WTC11 (cell line): ENCODE results near the gene ELOVL6. TPM values are rescaled to one million over a fixed set of nuclear protein-coding genes. Genes with fewer than 3 reads are reported as not detected.

ENCODE experiments used
- ATAC-seq: fragments of 200-7000 bp; cut with Tn5 transposase; 2 replicates; pipeline ENCODE4 v1.10.0; 2021; ENCODE audit warnings: mild to moderate bottlenecking, moderate library complexity
- CTCF ChIA-PET: fragments of 300-600 bp; sonication (Branson Sonifier 250); formaldehyde crosslinking; loops from one replicate; lab custom pipeline; 2021; ENCODE audit warnings: antibody characterized with exemption; lab: Charles Lee
- POLR2A ChIA-PET: fragments of 350-600 bp; sonication (Branson Sonifier 250); formaldehyde crosslinking; loops from one replicate; lab custom pipeline; 2021; ENCODE audit warnings: antibody characterized with exemption; lab: Charles Lee
- DNase-seq: peaks from one replicate; pipeline ENCODE4 v3.0.0; 2021; ENCODE audit warnings: low spot score
- H3K27ac Mint-ChIP-seq: 2 replicates; pipeline ENCODE4 v1.8.0; 2021; ENCODE audit warnings: mixed read lengths
- H3K27me3 Mint-ChIP-seq: 2 replicates; pipeline ENCODE4 v1.8.0; 2021; ENCODE audit warnings: low read depth, mild to moderate bottlenecking, moderate library complexity, mixed read lengths
- H3K36me3 Mint-ChIP-seq: 2 replicates; pipeline ENCODE4 v1.8.0; 2021; ENCODE audit warnings: mixed read lengths
- H3K4me1 Mint-ChIP-seq: 2 replicates; pipeline ENCODE4 v1.8.0; 2022; ENCODE audit warnings: mixed read lengths
- H3K4me3 Mint-ChIP-seq: 2 replicates; pipeline ENCODE4 v1.8.0; 2021; ENCODE audit warnings: mild to moderate bottlenecking, moderate library complexity, mixed read lengths
- H3K9me3 Mint-ChIP-seq: 2 replicates; pipeline ENCODE4 v1.8.0; 2021; ENCODE audit warnings: mixed read lengths
- E2F5 ChIP-seq: sonication (generic); formaldehyde crosslinking; IDR thresholded peaks from 2 replicates; pipeline ENCODE4 v1.8.1; 2022; ENCODE audit warnings: mild to moderate bottlenecking, moderate library complexity, missing genetic modification reagents
- ELF4 ChIP-seq: sonication (generic); formaldehyde crosslinking; IDR thresholded peaks from 2 replicates; pipeline ENCODE4 v1.8.1; 2022; ENCODE audit warnings: low read depth, mild to moderate bottlenecking, moderate library complexity, missing genetic modification reagents
- ERG ChIP-seq: fragments of 250-450 bp; sonication (Bioruptor Pico); IDR thresholded peaks from 2 replicates; pipeline ENCODE4 v1.8.0; 2021; ENCODE audit warnings: mild to moderate bottlenecking
- ETV6 ChIP-seq: sonication (generic); formaldehyde crosslinking; IDR thresholded peaks from 2 replicates; pipeline ENCODE4 v1.8.1; 2022; ENCODE audit warnings: mild to moderate bottlenecking, missing genetic modification reagents
- GABPB1 ChIP-seq: sonication (generic); formaldehyde crosslinking; IDR thresholded peaks from 2 replicates; pipeline ENCODE4 v1.8.1; 2023; ENCODE audit warnings: mild to moderate bottlenecking, missing genetic modification reagents
- JUN ChIP-seq: sonication (generic); formaldehyde crosslinking; IDR thresholded peaks from 2 replicates; pipeline ENCODE4 v1.8.0; 2023; ENCODE audit warnings: mild to moderate bottlenecking, missing genetic modification reagents
- KAT7 ChIP-seq: sonication (generic); formaldehyde crosslinking; IDR thresholded peaks from 2 replicates; pipeline ENCODE4 v1.8.1; 2023; ENCODE audit warnings: missing genetic modification reagents, mild to moderate bottlenecking, borderline replicate concordance
- MYBL2 ChIP-seq: sonication (generic); formaldehyde crosslinking; IDR thresholded peaks from 2 replicates; pipeline ENCODE4 v1.8.1; 2023; ENCODE audit warnings: mild to moderate bottlenecking, moderate library complexity, missing genetic modification reagents
- NFATC4 ChIP-seq: fragments of 250-450 bp; sonication (Bioruptor Pico); IDR thresholded peaks from 2 replicates; pipeline ENCODE4 v1.9.0; 2021; ENCODE audit warnings: mild to moderate bottlenecking
- PREB ChIP-seq: sonication (generic); formaldehyde crosslinking; IDR thresholded peaks from 2 replicates; pipeline ENCODE4 v1.8.1; 2022; ENCODE audit warnings: mild to moderate bottlenecking, missing genetic modification reagents, moderate library complexity, borderline replicate concordance
- SMAD3 ChIP-seq: sonication (generic); formaldehyde crosslinking; IDR thresholded peaks from 2 replicates; pipeline ENCODE4 v1.8.0; 2022; ENCODE audit warnings: missing genetic modification reagents, mild to moderate bottlenecking, borderline replicate concordance
- SMAD4 ChIP-seq: sonication (generic); formaldehyde crosslinking; IDR thresholded peaks from 2 replicates; pipeline ENCODE4 v1.8.0; 2022; ENCODE audit warnings: mild to moderate bottlenecking, missing genetic modification reagents
- SP1 ChIP-seq: sonication (generic); formaldehyde crosslinking; conservative IDR thresholded peaks from 2 replicates; pipeline ENCODE4 v1.8.1; 2022; ENCODE audit warnings: missing genetic modification reagents
- USF2 ChIP-seq: sonication (generic); formaldehyde crosslinking; IDR thresholded peaks from 2 replicates; pipeline ENCODE4 v1.8.1; 2023; ENCODE audit warnings: mild to moderate bottlenecking, missing genetic modification reagents, moderate library complexity
- ZBTB21 ChIP-seq: sonication (generic); formaldehyde crosslinking; IDR thresholded peaks from 2 replicates; pipeline ENCODE4 v1.8.1; 2023; ENCODE audit warnings: mild to moderate bottlenecking, missing genetic modification reagents, borderline replicate concordance
- ZNF232 ChIP-seq: sonication (generic); formaldehyde crosslinking; IDR thresholded peaks from 2 replicates; pipeline ENCODE4 v1.8.0; 2022; ENCODE audit warnings: mild to moderate bottlenecking, missing genetic modification reagents
- ZNF281 ChIP-seq: sonication (generic); formaldehyde crosslinking; IDR thresholded peaks from 2 replicates; pipeline ENCODE4 v1.8.0; 2023; ENCODE audit warnings: mild to moderate bottlenecking, missing genetic modification reagents
- ZNF317 ChIP-seq: sonication (generic); formaldehyde crosslinking; IDR thresholded peaks from 2 replicates; pipeline ENCODE4 v1.8.1; 2023; ENCODE audit warnings: low read depth, mild to moderate bottlenecking, moderate library complexity, missing genetic modification reagents, borderline replicate concordance
- ZNF423 ChIP-seq: fragments of 250-450 bp; sonication (Bioruptor Pico); IDR thresholded peaks from 2 replicates; pipeline ENCODE4 v2.1.2; 2022; ENCODE audit warnings: mild to moderate bottlenecking, moderate library complexity
- ZNF512 ChIP-seq: sonication (generic); formaldehyde crosslinking; IDR thresholded peaks from 2 replicates; pipeline ENCODE4 v1.8.1; 2022; ENCODE audit warnings: missing genetic modification reagents, borderline replicate concordance
- total RNA-seq: library from RNA; stranded (reverse); gene quantifications from 3 replicates; pipeline ENCODE4 v1.2.3, GENCODE V29; 2021

The ELOVL6 gene
- total RNA-seq, 1 experiment from 2014 or later = 87.4 TPM

- no peak for TF ChIP-seq USF2 (CRISPR knock-in tag)
- no peak for TF ChIP-seq PREB (CRISPR knock-in tag)
Observed at GRCh38 chr4:110033355-110034025, 164.9 kb downstream of the ELOVL6 start (continued).

- ChIA-PET CTCF (interaction anchor here (0.8 kb wide), 1 partner anchor 10 kb away, joined by 4 read pairs; no protein-coding TSS in a partner anchor), POLR2A (no interaction called here)
- Mint-ChIP-seq H3K27me3 (peaks cover 7% of the 10 kb centered on the region), H3K9me3 (peaks cover 6% of the 10 kb centered on the region; the same call in 1 of the 2 replicates), H3K4me1 (peaks cover 16% of the 10 kb centered on the region), H3K36me3 (no peaks in the 10 kb centered on the region), H3K27ac (no peak overlapping the region), H3K4me3 (no peak overlapping the region)
- ATAC-seq = no peak
- no peak for TF ChIP-seq ZNF423 (CRISPR knock-in tag)
- DNase-seq = no peak
Observed at GRCh38 chr4:110032603-110033002, 165.8 kb downstream of the ELOVL6 start.

GRCh38 chr4:110025718-110026117 is 172.7 kb downstream of the ELOVL6 start:
- H3K4me1 Mint-ChIP-seq = peaks cover 15% of the 10 kb centered on the region
- no peak overlapping the region for H3K27ac Mint-ChIP-seq
- TF ChIP-seq ETV6 = no peak
- no peak for TF ChIP-seq SMAD3 (CRISPR knock-in tag)
- no peak for TF ChIP-seq E2F5 (CRISPR knock-in tag)
- TF ChIP-seq KAT7 (CRISPR knock-in tag) = no peak
- TF ChIP-seq ZNF512 (CRISPR knock-in tag) = no peak
- no peaks in the 10 kb centered on the region for H3K36me3 Mint-ChIP-seq
- ATAC-seq (no peak), DNase-seq (no peak)
- H3K9me3 Mint-ChIP-seq = peaks cover 7% of the 10 kb centered on the region
- ChIA-PET CTCF (no interaction called here), POLR2A (interaction anchor here (0.6 kb wide), 3 partner anchors 27 to 1482 kb away, joined by 3 read pairs; no protein-coding TSS in a partner anchor)
- no peaks in the 10 kb centered on the region for H3K27me3 Mint-ChIP-seq
- no peak overlapping the region for H3K4me3 Mint-ChIP-seq

- Mint-ChIP-seq H3K4me3 (no peak overlapping the region), H3K4me1 (peaks cover 21% of the 10 kb centered on the region), H3K27me3 (no peaks in the 10 kb centered on the region), H3K27ac (no peak overlapping the region), H3K9me3 (peaks cover 5% of the 10 kb centered on the region), H3K36me3 (no peaks in the 10 kb centered on the region)
- ChIA-PET CTCF (no interaction called here), POLR2A (interaction anchor here (0.6 kb wide), 2 partner anchors 28 to 1483 kb away, joined by 3 read pairs; no protein-coding TSS in a partner anchor)
- no peak for DNase-seq
- ATAC-seq = no peak
- TF ChIP-seq ZNF232 (CRISPR knock-in tag) (no peak), ZNF281 (CRISPR knock-in tag) (no peak), E2F5 (CRISPR knock-in tag) (no peak), SMAD4 (CRISPR knock-in tag) (no peak), ERG (no peak), SP1 (CRISPR knock-in tag) (no peak), GABPB1 (CRISPR knock-in tag) (no peak), JUN (no peak), NFATC4 (CRISPR knock-in tag) (no peak), ELF4 (no peak), MYBL2 (CRISPR knock-in tag) (no peak), ZNF317 (no peak), ZBTB21 (no peak)
Observed at GRCh38 chr4:110025056-110025455, 173.4 kb downstream of the ELOVL6 start.
